Bone marrow (tissue), 2 donors: ENCODE results near the gene PDE2A.
"Not testable (repeated sequence)": the region's sequence is repeated elsewhere in the genome, so short reads cannot be mapped to it uniquely, and the experiment has no call there.

ENCODE experiments used
- DNase-seq, 2 donors: peaks; one replicate each; lab custom pipeline; 2025; lab: John Stamatoyannopoulos, UW

The PDE2A gene

GRCh38 chr11:72575533-72576242 lies 98.5 kb downstream of the PDE2A start:
- DNase-seq, result no peak

- DNase-seq, result no peak
Observed at GRCh38 chr11:72574548-72575460, 99.4 kb downstream of the PDE2A start.

- no peak for DNase-seq
Observed at GRCh38 chr11:72573855-72574445, 100.3 kb downstream of the PDE2A start.

- DNase-seq, result peak in 1 of 2 donors; percentile 8
Observed at GRCh38 chr11:72573072-72573854, 101.0 kb downstream of the PDE2A start.

GRCh38 chr11:72572540-72572939 lies 101.7 kb downstream of the PDE2A start:
- not testable (repeated sequence) for DNase-seq

GRCh38 chr11:72570893-72571661 lies 103.1 kb downstream of the PDE2A start:
- DNase-seq, result no peak

GRCh38 chr11:72569966-72570892 lies 104.0 kb downstream of the PDE2A start:
- DNase-seq, result no peak

- DNase-seq, result no peak
Observed at GRCh38 chr11:72568861-72569260, 105.4 kb downstream of the PDE2A start.

GRCh38 chr11:72562431-72562830 lies 111.8 kb downstream of the PDE2A start:
- no peak for DNase-seq

GRCh38 chr11:72561856-72562255 lies 112.4 kb downstream of the PDE2A start:
- DNase-seq, result no peak

GRCh38 chr11:72560864-72561263 lies 113.4 kb downstream of the PDE2A start:
- not testable (repeated sequence) for DNase-seq

- DNase-seq, result no peak
Observed at GRCh38 chr11:72556433-72556832, 117.8 kb downstream of the PDE2A start.

GRCh38 chr11:72555014-72555522 lies 119.2 kb downstream of the PDE2A start:
- DNase-seq, result not testable (repeated sequence)

- DNase-seq, result peak in 1 of 2 donors; percentile 3
Observed at GRCh38 chr11:72553706-72554105, 120.5 kb downstream of the PDE2A start.

GRCh38 chr11:72552399-72552910 lies 121.8 kb downstream of the PDE2A start:
- no peak for DNase-seq

- no peak for DNase-seq
Observed at GRCh38 chr11:72551571-72551970, 122.7 kb downstream of the PDE2A start.

GRCh38 chr11:72548463-72548862 lies 125.8 kb downstream of the PDE2A start:
- no peak for DNase-seq

GRCh38 chr11:72546866-72547265 lies 127.4 kb downstream of the PDE2A start:
- no peak for DNase-seq

GRCh38 chr11:72544589-72544988 lies 129.6 kb downstream of the PDE2A start:
- no peak for DNase-seq
